ENCODE measurements around the gene AKAP13. TPM values are rescaled to one million over a fixed set of nuclear protein-coding genes. Genes with fewer than 3 reads are reported as not detected.

The AKAP13 gene
- polyA plus RNA-seq, 4 donors = 39.4 to 71.6 (median 58.5) TPM

GRCh38 chr15:85690561-85691231 lies 310.3 kb downstream of the AKAP13 start:
- FAIRE-seq (no peak), DNase-seq (no peak)
- Histone ChIP-seq H3K27me3 (ENCODE audit: control insufficient read depth in 3 of 3, insufficient read depth in 3 of 3, low read length in 3 of 3) (no peaks in the 10 kb centered on the region), H3K4me3 (ENCODE audit: low read depth in 1 of 3, low read length in 3 of 3) (peak overlapping the region in 2 of 3 donors; percentile 25 to 41), H3K9me3 (ENCODE audit: control insufficient read depth in 2 of 2, insufficient read depth in 1 of 2, low read depth in 1 of 2, low read length in 1 of 2) (no peaks in the 10 kb centered on the region), H3K36me3 (ENCODE audit: control insufficient read depth in 3 of 3, insufficient read depth in 2 of 3, low read depth in 1 of 3, low read length in 3 of 3) (peaks cover 11 to 26% (median 24%) of the 10 kb centered on the region in 3 donors), H3K4me1 (ENCODE audit: control insufficient read depth in 3 of 3, insufficient read depth in 2 of 3, low read depth in 1 of 3, low read length in 2 of 3) (peaks cover 0 to 7% (median 0%) of the 10 kb centered on the region in 3 donors), H3K27ac (ENCODE audit: low read depth in 1 of 3, low read length in 2 of 3) (peak overlapping the region in 2 of 3 donors; percentile 81 to 88)
- WGBS, 3 donors = 60 to 81% (median 79%) methylated on average over 4 of the region's 4 CpGs

GRCh38 chr15:85691350-85692240 lies 311.2 kb downstream of the AKAP13 start:
- H3K36me3 ChIP-seq (ENCODE audit: control insufficient read depth in 3 of 3, insufficient read depth in 2 of 3, low read depth in 1 of 3, low read length in 3 of 3) = peaks cover 10 to 28% (median 25%) of the 10 kb centered on the region in 3 donors
- H3K4me1 ChIP-seq (ENCODE audit: control insufficient read depth in 3 of 3, insufficient read depth in 2 of 3, low read depth in 1 of 3, low read length in 2 of 3) = peaks cover 0 to 7% (median 0%) of the 10 kb centered on the region in 3 donors
- FAIRE-seq (no peak), DNase-seq (no peak)
- no peaks in the 10 kb centered on the region for H3K27me3 ChIP-seq (ENCODE audit: control insufficient read depth in 3 of 3, insufficient read depth in 3 of 3, low read length in 3 of 3)
- no peaks in the 10 kb centered on the region for H3K9me3 ChIP-seq (ENCODE audit: control insufficient read depth in 2 of 2, insufficient read depth in 1 of 2, low read depth in 1 of 2, low read length in 1 of 2)
- H3K27ac ChIP-seq (ENCODE audit: low read depth in 1 of 3, low read length in 2 of 3) = peak overlapping the region in 2 of 3 donors; percentile 81 to 88
- WGBS, 3 donors = 53 to 80% (median 63%) methylated on average over 6 of the region's 6 CpGs
- peak overlapping the region in 1 of 3 donors; percentile 32 for H3K4me3 ChIP-seq (ENCODE audit: low read depth in 1 of 3, low read length in 3 of 3)

DNA sequence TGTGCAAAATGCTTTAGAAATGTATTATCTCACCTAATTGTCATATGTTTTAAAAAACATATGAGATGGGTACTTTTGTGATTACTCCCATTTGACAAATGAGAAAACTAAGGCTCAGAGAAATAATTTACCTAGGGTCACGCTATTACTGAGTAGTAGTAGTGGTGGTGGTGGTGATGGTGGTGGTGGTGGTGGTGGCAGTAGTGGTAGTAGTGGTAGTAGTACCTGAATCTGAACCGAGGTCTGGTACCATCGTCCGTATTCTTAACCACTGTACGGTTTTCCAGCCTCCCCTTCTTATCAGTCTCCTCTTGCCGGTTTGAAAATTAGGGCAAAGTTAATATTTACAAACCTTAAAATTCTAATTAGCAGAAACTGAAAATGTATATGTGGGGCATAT lies 311.9 kb downstream of the AKAP13 start:
- no peak for DNase-seq
- H3K4me3 ChIP-seq (ENCODE audit: low read depth in 1 of 3, low read length in 3 of 3) = no peak overlapping the region

DNA sequence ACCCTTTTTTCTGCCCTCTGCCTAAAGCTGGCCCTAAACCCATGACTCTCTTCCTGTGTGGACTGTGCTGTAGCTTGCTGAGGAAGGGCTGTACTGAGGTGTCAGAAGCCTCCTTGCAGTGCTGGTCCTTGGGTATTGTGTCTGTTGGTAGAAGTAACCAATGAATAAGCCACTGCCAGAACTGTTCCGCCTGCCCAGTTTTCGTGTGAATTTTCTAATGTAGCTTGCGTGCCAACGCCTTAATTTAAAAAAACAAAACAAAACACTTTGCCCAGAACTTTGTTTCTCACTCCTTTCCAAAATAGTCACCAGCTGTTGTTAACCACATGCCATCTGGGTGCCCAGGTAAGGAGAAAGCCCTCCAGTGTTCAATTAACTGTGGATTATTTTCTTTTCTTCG lies 312.5 kb downstream of the AKAP13 start:
- H3K27ac ChIP-seq (ENCODE audit: low read depth in 1 of 3, low read length in 2 of 3) = peak overlapping the region in 2 of 3 donors; percentile 43 to 80
- peaks cover 0 to 7% (median 0%) of the 10 kb centered on the region in 3 donors for H3K4me1 ChIP-seq (ENCODE audit: control insufficient read depth in 3 of 3, insufficient read depth in 2 of 3, low read depth in 1 of 3, low read length in 2 of 3)
- no peaks in the 10 kb centered on the region for H3K27me3 ChIP-seq (ENCODE audit: control insufficient read depth in 3 of 3, insufficient read depth in 3 of 3, low read length in 3 of 3)
- peak in 1 of 2 donors; percentile 35 for DNase-seq
- no peak for FAIRE-seq
- H3K4me3 ChIP-seq (ENCODE audit: low read depth in 1 of 3, low read length in 3 of 3) = no peak overlapping the region
- 54 to 77% (median 72%) methylated on average over 5 of the region's 5 CpGs for WGBS, 3 donors
- H3K36me3 ChIP-seq (ENCODE audit: control insufficient read depth in 3 of 3, insufficient read depth in 2 of 3, low read depth in 1 of 3, low read length in 3 of 3) = peaks cover 14 to 27% (median 20%) of the 10 kb centered on the region in 3 donors
- H3K9me3 ChIP-seq (ENCODE audit: control insufficient read depth in 2 of 2, insufficient read depth in 1 of 2, low read depth in 1 of 2, low read length in 1 of 2) = no peaks in the 10 kb centered on the region

More for the DNA sequence above, 311.9 kb downstream of the AKAP13 start:
- 53 to 66% (median 65%) methylated on average over 6 of the region's 6 CpGs for WGBS, 3 donors
- Histone ChIP-seq H3K36me3 (ENCODE audit: control insufficient read depth in 3 of 3, insufficient read depth in 2 of 3, low read depth in 1 of 3, low read length in 3 of 3) (peaks cover 14 to 29% (median 22%) of the 10 kb centered on the region in 3 donors), H3K9me3 (ENCODE audit: control insufficient read depth in 2 of 2, insufficient read depth in 1 of 2, low read depth in 1 of 2, low read length in 1 of 2) (no peaks in the 10 kb centered on the region), H3K27ac (ENCODE audit: low read depth in 1 of 3, low read length in 2 of 3) (peak overlapping the region in 2 of 3 donors; percentile 65 to 81), H3K27me3 (ENCODE audit: control insufficient read depth in 3 of 3, insufficient read depth in 3 of 3, low read length in 3 of 3) (no peaks in the 10 kb centered on the region), H3K4me1 (ENCODE audit: control insufficient read depth in 3 of 3, insufficient read depth in 2 of 3, low read depth in 1 of 3, low read length in 2 of 3) (peaks cover 0 to 7% (median 0%) of the 10 kb centered on the region in 3 donors)
- no peak for FAIRE-seq

- DNase-seq (no peak), FAIRE-seq (no peak)
- peaks cover 0 to 7% (median 0%) of the 10 kb centered on the region in 3 donors for H3K4me1 ChIP-seq (ENCODE audit: control insufficient read depth in 3 of 3, insufficient read depth in 2 of 3, low read depth in 1 of 3, low read length in 2 of 3)
- H3K36me3 ChIP-seq (ENCODE audit: control insufficient read depth in 3 of 3, insufficient read depth in 2 of 3, low read depth in 1 of 3, low read length in 3 of 3) = peaks cover 14 to 30% (median 20%) of the 10 kb centered on the region in 3 donors
- H3K27ac ChIP-seq (ENCODE audit: low read depth in 1 of 3, low read length in 2 of 3) = peak overlapping the region in 2 of 3 donors; percentile 43 to 80
- 38 to 59% (median 56%) methylated on average over 2 of the region's 2 CpGs for WGBS, 3 donors
- no peaks in the 10 kb centered on the region for H3K9me3 ChIP-seq (ENCODE audit: control insufficient read depth in 2 of 2, insufficient read depth in 1 of 2, low read depth in 1 of 2, low read length in 1 of 2)
- no peaks in the 10 kb centered on the region for H3K27me3 ChIP-seq (ENCODE audit: control insufficient read depth in 3 of 3, insufficient read depth in 3 of 3, low read length in 3 of 3)
- H3K4me3 ChIP-seq (ENCODE audit: low read depth in 1 of 3, low read length in 3 of 3) = no peak overlapping the region
These were observed 312.9 kb downstream of the AKAP13 start for GRCh38 chr15:85693277-85693676.

DNA sequence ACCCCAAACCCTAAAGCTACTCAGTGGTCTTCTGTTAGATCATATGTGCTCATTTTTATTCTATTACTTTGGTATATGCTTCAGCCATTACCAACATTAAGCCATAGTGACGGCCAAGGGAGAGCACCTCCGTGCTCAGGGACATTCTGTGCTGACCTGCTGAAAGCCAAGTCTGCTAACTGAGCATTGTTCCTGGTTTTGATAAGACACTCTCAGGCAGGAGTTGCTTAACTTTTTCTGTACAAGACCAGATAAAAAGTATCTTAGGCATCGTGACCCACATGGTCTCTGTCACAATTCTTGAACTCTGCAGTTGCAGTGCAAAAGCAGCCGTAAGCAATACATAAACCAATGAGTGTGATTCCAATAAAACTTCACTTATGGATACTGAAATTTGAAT lies 313.7 kb downstream of the AKAP13 start:
- H3K4me3 ChIP-seq (ENCODE audit: low read depth in 1 of 3, low read length in 3 of 3) = no peak overlapping the region
- WGBS, 3 donors = 89 to 92% (median 92%) methylated on average over 4 of the region's 4 CpGs
- FAIRE-seq (no peak), DNase-seq (peak in 1 of 2 donors; percentile 29)
- H3K36me3 ChIP-seq (ENCODE audit: control insufficient read depth in 3 of 3, insufficient read depth in 2 of 3, low read depth in 1 of 3, low read length in 3 of 3) = peaks cover 14 to 30% (median 19%) of the 10 kb centered on the region in 3 donors
- H3K9me3 ChIP-seq (ENCODE audit: control insufficient read depth in 2 of 2, insufficient read depth in 1 of 2, low read depth in 1 of 2, low read length in 1 of 2) = no peaks in the 10 kb centered on the region
- H3K4me1 ChIP-seq (ENCODE audit: control insufficient read depth in 3 of 3, insufficient read depth in 2 of 3, low read depth in 1 of 3, low read length in 2 of 3) = peaks cover 0 to 6% (median 0%) of the 10 kb centered on the region in 3 donors
- no peaks in the 10 kb centered on the region for H3K27me3 ChIP-seq (ENCODE audit: control insufficient read depth in 3 of 3, insufficient read depth in 3 of 3, low read length in 3 of 3)
- peak overlapping the region in 1 of 3 donors; percentile 14 for H3K27ac ChIP-seq (ENCODE audit: low read depth in 1 of 3, low read length in 2 of 3)

DNA sequence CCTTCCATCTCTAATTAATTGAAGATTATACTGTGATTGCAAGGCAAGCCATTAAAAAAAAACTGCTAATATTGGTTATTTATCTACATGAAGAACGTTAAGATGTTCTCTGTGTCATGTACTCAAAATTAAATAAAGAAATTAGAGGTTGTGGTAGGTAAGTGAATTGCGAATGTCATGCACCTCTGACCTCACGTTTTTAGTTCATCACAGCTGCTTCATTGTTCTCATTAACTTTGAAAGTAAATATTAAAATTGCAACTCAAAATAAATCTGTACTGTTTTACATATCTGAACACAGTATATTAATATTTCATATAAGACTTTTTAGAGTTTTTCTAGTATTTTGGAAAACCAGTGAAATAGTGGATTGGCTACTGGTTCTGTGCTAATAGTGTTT lies 320.4 kb downstream of the AKAP13 start:
- Histone ChIP-seq H3K36me3 (ENCODE audit: control insufficient read depth in 3 of 3, insufficient read depth in 2 of 3, low read depth in 1 of 3, low read length in 3 of 3) (peaks cover 8 to 24% (median 10%) of the 10 kb centered on the region in 3 donors), H3K4me1 (ENCODE audit: control insufficient read depth in 3 of 3, insufficient read depth in 2 of 3, low read depth in 1 of 3, low read length in 2 of 3) (peaks cover 0 to 10% (median 0%) of the 10 kb centered on the region in 3 donors), H3K4me3 (ENCODE audit: low read depth in 1 of 3, low read length in 3 of 3) (no peak overlapping the region), H3K27ac (ENCODE audit: low read depth in 1 of 3, low read length in 2 of 3) (no peak overlapping the region), H3K9me3 (ENCODE audit: control insufficient read depth in 2 of 2, insufficient read depth in 1 of 2, low read depth in 1 of 2, low read length in 1 of 2) (no peaks in the 10 kb centered on the region), H3K27me3 (ENCODE audit: control insufficient read depth in 3 of 3, insufficient read depth in 3 of 3, low read length in 3 of 3) (no peaks in the 10 kb centered on the region)
- DNase-seq = no peak
- 76 to 78% (median 77%) methylated on average over 3 of the region's 3 CpGs for WGBS, 3 donors
- no peak for FAIRE-seq
